HepG2 (cell line): ENCODE data around the gene COA1. TPM values are rescaled to one million over a fixed set of nuclear protein-coding genes. Genes with fewer than 3 reads are reported as not detected.

ENCODE experiments used
- ATAC-seq: fragments of 200-7000 bp; cut with Tn5 transposase; 3 replicates; pipeline ENCODE4 v1.9.1; 2020; ENCODE audit warnings: mild to moderate bottlenecking, moderate library complexity
- BruUV-seq: library from RNA; stranded (reverse); fragments of 400-500 nt; replicated peaks from 2 replicates; lab custom pipeline; 2021; lab: Mats Ljungman, UMichigan
- CTCF ChIA-PET: fragments of 300-600 bp; formaldehyde crosslinking; extraction: SDS; loops from one replicate; lab custom pipeline; 2021; ENCODE audit warnings: low total read pairs, inconsistent platforms, low intra/inter-chr PET ratio; lab: Yijun Ruan, JAX
- POLR2A ChIA-PET: fragments of 350-600 bp; sonication (Branson Sonifier 250); formaldehyde crosslinking; loops from one replicate; lab custom pipeline; 2020; ENCODE audit warnings: antibody characterized with exemption, inconsistent platforms; lab: Yijun Ruan, JAX
- DNase-seq: peaks from one replicate; pipeline ENCODE4 v3.0.0-alpha.2; 2015; ENCODE audit warnings: low spot score
- FAIRE-seq: peaks from 3 replicates; lab custom pipeline; 2011; peaks lifted over from hg19 to GRCh38; lab: Jason Lieb, UNC
- H2AFZ ChIP-seq: one replicate; pipeline ENCODE4 v1.6.1; 2011; ENCODE audit warnings: low read length, inconsistent platforms
- H3K27ac ChIP-seq: fragments of 300-600 bp; 3 replicates; pipeline ENCODE4 v1.8.0; 2011; ENCODE audit warnings: mixed run types, mild to moderate bottlenecking, mixed read lengths, low read length, inconsistent platforms; ENCODE audit not compliant: insufficient read depth; ENCODE audit errors: extremely low read length
- H3K27me3 ChIP-seq, 2 experiments: fragments of 200-600 bp in 1 of 2; 2 replicates in 1 of 2; 3 replicates in 1 of 2; pipeline versions ENCODE4 v1.6.0 to v1.8.0; 2011; ENCODE audit warnings: low read length in 2 of 2, mild to moderate bottlenecking in 2 of 2, moderate library complexity in 2 of 2, inconsistent platforms in 1 of 2; ENCODE audit not compliant: insufficient read depth in 2 of 2, control insufficient read depth in 1 of 2
- H3K36me3 ChIP-seq, 2 experiments: fragments of 200-600 bp in 1 of 2; replicated peaks in 1 of 2; 2 replicates in 1 of 2; 3 replicates in 1 of 2; pipeline versions ENCODE4 v1.5.1 to v1.8.0; 2011; ENCODE audit warnings: low read length in 2 of 2, inconsistent platforms in 1 of 2; ENCODE audit not compliant: insufficient read depth in 2 of 2, control insufficient read depth in 1 of 2
- H3K4me1 ChIP-seq: 2 replicates; pipeline ENCODE4 v1.5.1; 2012; ENCODE audit warnings: low read length, inconsistent platforms; ENCODE audit not compliant: insufficient read depth
- H3K4me2 ChIP-seq: 2 replicates; pipeline ENCODE4 v1.6.0; 2011; ENCODE audit warnings: low read depth, low read length, inconsistent platforms
- H3K4me3 ChIP-seq, 3 experiments: fragments of 200-600 bp in 1 of 3; sonication (generic), shearing (Covaris generic) in 1 of 3; replicated peaks in 1 of 3; 2 replicates each; pipeline ENCODE4 v1.5.1; 2011 to 2016; ENCODE audit warnings: low read length in 3 of 3, inconsistent platforms in 2 of 3, low read depth in 2 of 3, mild to moderate bottlenecking in 2 of 3, control low read depth in 1 of 3, mixed read lengths in 1 of 3; ENCODE audit not compliant: insufficient read depth in 1 of 3
- H3K79me2 ChIP-seq: one replicate; pipeline ENCODE4 v1.6.1; 2011; ENCODE audit warnings: low read length, inconsistent platforms; ENCODE audit not compliant: insufficient read depth
- H3K9ac ChIP-seq: 2 replicates; pipeline ENCODE4 v1.6.0; 2011; ENCODE audit warnings: mild to moderate bottlenecking, low read depth, low read length, inconsistent platforms; ENCODE audit not compliant: insufficient read depth
- H3K9me3 ChIP-seq: 2 replicates; pipeline ENCODE4 v1.5.1; 2012; ENCODE audit warnings: mild to moderate bottlenecking, low read length
- H4K20me1 ChIP-seq: 2 replicates; pipeline ENCODE4 v1.6.0; 2011; ENCODE audit warnings: inconsistent platforms, mild to moderate bottlenecking, low read length, moderate library complexity; ENCODE audit not compliant: insufficient read depth
- ELF1 ChIP-seq: sonication (generic); formaldehyde crosslinking; IDR thresholded peaks from 2 replicates; pipeline ENCODE4 v1.4.0; 2020; ENCODE audit warnings: missing genetic modification reagents
- MAFG ChIP-seq: sonication (generic); formaldehyde crosslinking; IDR thresholded peaks from 2 replicates; pipeline ENCODE4 v1.5.1; 2020; ENCODE audit warnings: mild to moderate bottlenecking, missing genetic modification reagents
- MLLT10 ChIP-seq: sonication (generic); formaldehyde crosslinking; IDR thresholded peaks from 2 replicates; pipeline ENCODE4 v1.4.0; 2020; ENCODE audit warnings: missing genetic modification reagents
- NFE2L2 ChIP-seq: fragments of 150-350 bp; IDR thresholded peaks from 2 replicates; pipeline ENCODE4 v1.6.1; 2014; ENCODE audit warnings: low read length
- ZNF230 ChIP-seq: sonication (generic); formaldehyde crosslinking; IDR thresholded peaks from 2 replicates; pipeline ENCODE4 v1.4.0; 2020; ENCODE audit warnings: mild to moderate bottlenecking, missing genetic modification reagents
- ZNF235 ChIP-seq: sonication (generic); formaldehyde crosslinking; IDR thresholded peaks from 2 replicates; pipeline ENCODE4 v1.8.1; 2023; ENCODE audit warnings: mild to moderate bottlenecking, missing genetic modification reagents, borderline replicate concordance
- ZNF605 ChIP-seq: sonication (generic); formaldehyde crosslinking; IDR thresholded peaks from 2 replicates; pipeline ENCODE4 v1.8.0; 2022; ENCODE audit warnings: mild to moderate bottlenecking, missing genetic modification reagents
- ZNF652 ChIP-seq: IDR thresholded peaks from 2 replicates; pipeline ENCODE4 v1.6.1; 2016; ENCODE audit warnings: low read depth, borderline replicate concordance
- WGBS: methylation state at CpG from one replicate; pipeline ENCODE4 v1.1.6; 2017; ENCODE audit warnings: low lambda C conversion rate; 5-methylcytosine and 5-hydroxymethylcytosine counted together
- in situ Hi-C: cut with HindIII; loops from 2 replicates; pipeline ENCODE4 v1.10.0; 2017; ENCODE audit warnings: low pct_unique_long_range_greater_than_20kb; ENCODE audit not compliant: extremely low pct_ligation_motif_present
- intact Hi-C: fragments of 100-400 bp; cut with micrococcal nuclease; formaldehyde crosslinking; loops from one replicate; pipeline ENCODE4 v1.10.0; 2022; ENCODE audit not compliant: unreplicated experiment
- polyA plus RNA-seq, 8 experiments: library from polyadenylated mRNA; depleted of rRNA in 3 of 8; stranded (reverse) in 7 of 8; unstranded in 1 of 8; fragments of >200 nt; fragmentation: Illumina TruSeq in 4 of 8; extraction: Trizol in 4 of 8; gene quantifications; 2 replicates each; pipeline versions ENCODE4 v1.2.1 to v1.2.3, GENCODE V29; 2011 to 2016; ENCODE audit warnings: low read depth in 4 of 8, missing spikeins in 1 of 8, mixed read lengths in 1 of 8; ENCODE audit not compliant: insufficient read depth in 1 of 8
- total RNA-seq, 5 experiments: library from RNA; depleted of rRNA; stranded (reverse); fragments of >200 nt; fragmentation: Illumina TruSeq; extraction: Trizol; gene quantifications; 2 replicates each; pipeline ENCODE4 v1.2.3, GENCODE V29; 2016; ENCODE audit warnings: low read depth in 1 of 5
- TF ChIP-seq, protein P1 (sequence below): IDR thresholded peaks from 2 replicates; pipeline ENCODE4 v1.6.1; 2016; ENCODE audit warnings: missing compliant biosample characterization, missing genetic modification reagents, borderline replicate concordance
- TF ChIP-seq, protein P2 (sequence below): IDR thresholded peaks from 2 replicates; pipeline ENCODE4 v1.4.0; 2020; ENCODE audit warnings: mild to moderate bottlenecking, missing genetic modification reagents
- TF ChIP-seq, protein P3 (sequence below): IDR thresholded peaks from 2 replicates; pipeline ENCODE4 v1.6.1; 2016; ENCODE audit warnings: low read depth, control low read depth
- TF ChIP-seq, protein P4 (sequence below): sonication (generic); formaldehyde crosslinking; IDR thresholded peaks from 2 replicates; pipeline ENCODE4 v1.5.0; 2020; ENCODE audit warnings: missing genetic modification reagents

Gene COA1
- total and polyA plus RNA-seq, 2 of the 13 experiments (the other 11 are each of a cell fraction or from before 2014, with no cell fraction given), result 33.2 to 65.7 TPM

DNA sequence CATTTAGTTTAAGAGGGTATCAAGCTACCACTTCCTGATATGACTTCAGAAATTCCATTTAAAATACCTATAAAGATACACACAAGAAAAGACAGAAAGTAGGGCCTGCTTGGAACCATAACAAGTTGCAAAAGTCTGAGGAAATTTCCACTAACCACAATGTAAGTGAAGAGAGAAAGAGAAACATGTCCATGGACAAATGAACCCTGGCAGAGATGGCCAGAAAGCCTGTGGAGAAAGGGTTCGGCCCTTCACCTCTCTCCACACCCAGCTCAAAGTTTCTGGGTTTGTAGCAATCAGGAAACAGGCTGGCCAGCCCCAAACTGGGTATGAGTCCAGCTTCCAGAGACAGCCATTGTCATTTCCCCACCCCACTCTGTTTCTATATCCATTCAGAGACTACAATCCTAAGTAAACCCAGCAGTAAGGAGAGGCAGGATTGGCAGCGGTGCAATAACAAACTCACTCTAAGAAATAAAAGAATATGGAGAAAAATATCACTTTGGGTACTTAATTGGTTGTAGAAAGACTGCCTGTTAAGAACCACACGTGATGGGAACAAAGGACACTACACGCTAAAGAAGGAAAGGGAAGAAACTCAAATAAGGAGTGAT, 75.3 kb downstream of the COA1 start:
- H3K4me1 ChIP-seq, result peaks cover 73% of the 10 kb centered on the region
- ATAC-seq, result peak; percentile 74
- H3K79me2 ChIP-seq, result peaks cover 61% of the 10 kb centered on the region
- peaks cover 1 to 15% of the 10 kb centered on the region in 2 experiments; a peak in 3 of 5 replicates for H3K36me3 ChIP-seq
- in situ Hi-C loops (no loop called here), intact Hi-C loops (no loop called here)
- WGBS, result 84% methylated on average over 4 of the region's 4 CpGs
- no peak overlapping the region for H2AFZ ChIP-seq
- POLR2A ChIA-PET, result no interaction called here
- H4K20me1 ChIP-seq, result no peaks in the 10 kb centered on the region
- DNase-seq, result peak; percentile 28
- CTCF ChIA-PET, result no interaction called here
- no peaks in the 10 kb centered on the region for H3K9me3 ChIP-seq
- no peaks in the 10 kb centered on the region for H3K27me3 ChIP-seq
- H3K4me3 ChIP-seq, result no peak overlapping the region
- H3K9ac ChIP-seq, result peak overlapping the region; percentile 9; the same call in 1 of the 2 replicates
- no peak for FAIRE-seq
- H3K27ac ChIP-seq, result peak overlapping the region; percentile 69
- BruUV-seq, result no TSS peak
- H3K4me2 ChIP-seq, result peak overlapping the region; percentile 21; the same call in 1 of the 2 replicates
- TF ChIP-seq ZNF235 (CRISPR knock-in tag) (no peak), MLLT10 (CRISPR knock-in tag) (no peak), ZNF230 (no peak), MAFG (CRISPR knock-in tag) (no peak), ELF1 (0 out of 2 replicates have a peak, but pooled peaks have one; percentile 22), ZNF605 (CRISPR knock-in tag) (no peak), NFE2L2 (no peak), ZNF652 (no peak)
- TF ChIP-seq, protein P1, sequence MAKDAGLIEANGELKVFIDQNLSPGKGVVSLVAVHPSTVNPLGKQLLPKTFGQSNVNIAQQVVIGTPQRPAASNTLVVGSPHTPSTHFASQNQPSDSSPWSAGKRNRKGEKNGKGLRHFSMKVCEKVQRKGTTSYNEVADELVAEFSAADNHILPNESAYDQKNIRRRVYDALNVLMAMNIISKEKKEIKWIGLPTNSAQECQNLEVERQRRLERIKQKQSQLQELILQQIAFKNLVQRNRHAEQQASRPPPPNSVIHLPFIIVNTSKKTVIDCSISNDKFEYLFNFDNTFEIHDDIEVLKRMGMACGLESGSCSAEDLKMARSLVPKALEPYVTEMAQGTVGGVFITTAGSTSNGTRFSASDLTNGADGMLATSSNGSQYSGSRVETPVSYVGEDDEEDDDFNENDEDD, result no peak
- TF ChIP-seq, protein P2, sequence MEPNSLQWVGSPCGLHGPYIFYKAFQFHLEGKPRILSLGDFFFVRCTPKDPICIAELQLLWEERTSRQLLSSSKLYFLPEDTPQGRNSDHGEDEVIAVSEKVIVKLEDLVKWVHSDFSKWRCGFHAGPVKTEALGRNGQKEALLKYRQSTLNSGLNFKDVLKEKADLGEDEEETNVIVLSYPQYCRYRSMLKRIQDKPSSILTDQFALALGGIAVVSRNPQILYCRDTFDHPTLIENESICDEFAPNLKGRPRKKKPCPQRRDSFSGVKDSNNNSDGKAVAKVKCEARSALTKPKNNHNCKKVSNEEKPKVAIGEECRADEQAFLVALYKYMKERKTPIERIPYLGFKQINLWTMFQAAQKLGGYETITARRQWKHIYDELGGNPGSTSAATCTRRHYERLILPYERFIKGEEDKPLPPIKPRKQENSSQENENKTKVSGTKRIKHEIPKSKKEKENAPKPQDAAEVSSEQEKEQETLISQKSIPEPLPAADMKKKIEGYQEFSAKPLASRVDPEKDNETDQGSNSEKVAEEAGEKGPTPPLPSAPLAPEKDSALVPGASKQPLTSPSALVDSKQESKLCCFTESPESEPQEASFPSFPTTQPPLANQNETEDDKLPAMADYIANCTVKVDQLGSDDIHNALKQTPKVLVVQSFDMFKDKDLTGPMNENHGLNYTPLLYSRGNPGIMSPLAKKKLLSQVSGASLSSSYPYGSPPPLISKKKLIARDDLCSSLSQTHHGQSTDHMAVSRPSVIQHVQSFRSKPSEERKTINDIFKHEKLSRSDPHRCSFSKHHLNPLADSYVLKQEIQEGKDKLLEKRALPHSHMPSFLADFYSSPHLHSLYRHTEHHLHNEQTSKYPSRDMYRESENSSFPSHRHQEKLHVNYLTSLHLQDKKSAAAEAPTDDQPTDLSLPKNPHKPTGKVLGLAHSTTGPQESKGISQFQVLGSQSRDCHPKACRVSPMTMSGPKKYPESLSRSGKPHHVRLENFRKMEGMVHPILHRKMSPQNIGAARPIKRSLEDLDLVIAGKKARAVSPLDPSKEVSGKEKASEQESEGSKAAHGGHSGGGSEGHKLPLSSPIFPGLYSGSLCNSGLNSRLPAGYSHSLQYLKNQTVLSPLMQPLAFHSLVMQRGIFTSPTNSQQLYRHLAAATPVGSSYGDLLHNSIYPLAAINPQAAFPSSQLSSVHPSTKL (CRISPR knock-in tag), result 0 out of 2 replicates have a peak, but pooled peaks have one; percentile 10
- TF ChIP-seq, protein P3, sequence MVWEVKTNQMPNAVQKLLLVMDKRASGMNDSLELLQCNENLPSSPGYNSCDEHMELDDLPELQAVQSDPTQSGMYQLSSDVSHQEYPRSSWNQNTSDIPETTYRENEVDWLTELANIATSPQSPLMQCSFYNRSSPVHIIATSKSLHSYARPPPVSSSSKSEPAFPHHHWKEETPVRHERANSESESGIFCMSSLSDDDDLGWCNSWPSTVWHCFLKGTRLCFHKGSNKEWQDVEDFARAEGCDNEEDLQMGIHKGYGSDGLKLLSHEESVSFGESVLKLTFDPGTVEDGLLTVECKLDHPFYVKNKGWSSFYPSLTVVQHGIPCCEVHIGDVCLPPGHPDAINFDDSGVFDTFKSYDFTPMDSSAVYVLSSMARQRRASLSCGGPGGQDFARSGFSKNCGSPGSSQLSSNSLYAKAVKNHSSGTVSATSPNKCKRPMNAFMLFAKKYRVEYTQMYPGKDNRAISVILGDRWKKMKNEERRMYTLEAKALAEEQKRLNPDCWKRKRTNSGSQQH (CRISPR knock-in tag), result no peak
- TF ChIP-seq, protein P4, sequence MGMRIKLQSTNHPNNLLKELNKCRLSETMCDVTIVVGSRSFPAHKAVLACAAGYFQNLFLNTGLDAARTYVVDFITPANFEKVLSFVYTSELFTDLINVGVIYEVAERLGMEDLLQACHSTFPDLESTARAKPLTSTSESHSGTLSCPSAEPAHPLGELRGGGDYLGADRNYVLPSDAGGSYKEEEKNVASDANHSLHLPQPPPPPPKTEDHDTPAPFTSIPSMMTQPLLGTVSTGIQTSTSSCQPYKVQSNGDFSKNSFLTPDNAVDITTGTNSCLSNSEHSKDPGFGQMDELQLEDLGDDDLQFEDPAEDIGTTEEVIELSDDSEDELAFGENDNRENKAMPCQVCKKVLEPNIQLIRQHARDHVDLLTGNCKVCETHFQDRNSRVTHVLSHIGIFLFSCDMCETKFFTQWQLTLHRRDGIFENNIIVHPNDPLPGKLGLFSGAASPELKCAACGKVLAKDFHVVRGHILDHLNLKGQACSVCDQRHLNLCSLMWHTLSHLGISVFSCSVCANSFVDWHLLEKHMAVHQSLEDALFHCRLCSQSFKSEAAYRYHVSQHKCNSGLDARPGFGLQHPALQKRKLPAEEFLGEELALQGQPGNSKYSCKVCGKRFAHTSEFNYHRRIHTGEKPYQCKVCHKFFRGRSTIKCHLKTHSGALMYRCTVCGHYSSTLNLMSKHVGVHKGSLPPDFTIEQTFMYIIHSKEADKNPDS (CRISPR knock-in tag), result no peak
